Astrocyte (in vitro differentiated cells and primary cell): ENCODE measurements around the gene KLHL22.
"Not testable (repeated sequence)": the region's sequence is repeated elsewhere in the genome, so short reads cannot be mapped to it uniquely, and the experiment has no call there.

Experiments used
- EZH2 ChIP-seq: IDR thresholded peaks from 2 replicates; pipeline ENCODE4 v1.6.1; 2012; ENCODE audit warnings: mild to moderate bottlenecking, low read length, inconsistent platforms; ENCODE audit not compliant: insufficient read depth
- TF ChIP-seq, protein P1 (sequence below): IDR thresholded peaks from 2 replicates; pipeline ENCODE4 v1.5.1; 2011; ENCODE audit warnings: low read depth, mild to moderate bottlenecking, inconsistent platforms, low read length, moderate library complexity; ENCODE audit not compliant: insufficient read depth

DNA sequence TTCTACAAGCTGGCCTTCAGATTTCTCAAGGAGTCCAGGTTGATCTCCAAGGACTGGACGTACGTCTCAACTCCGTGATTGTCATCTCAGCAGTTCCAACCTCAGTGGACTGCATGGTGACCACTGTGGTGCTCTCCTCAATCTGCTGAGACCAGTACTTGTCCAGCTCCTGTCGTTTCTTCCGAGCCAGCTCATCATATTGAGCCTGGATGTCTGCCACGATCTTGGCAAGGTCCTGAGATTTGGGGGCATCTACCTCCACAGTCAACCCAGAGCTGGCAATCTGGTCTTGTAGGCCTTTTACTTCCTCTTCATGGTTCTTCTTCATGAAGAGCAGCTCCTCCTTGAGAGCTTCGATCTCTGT lies 12.5 kb downstream of the KLHL22 start:
- TF ChIP-seq, protein P1, sequence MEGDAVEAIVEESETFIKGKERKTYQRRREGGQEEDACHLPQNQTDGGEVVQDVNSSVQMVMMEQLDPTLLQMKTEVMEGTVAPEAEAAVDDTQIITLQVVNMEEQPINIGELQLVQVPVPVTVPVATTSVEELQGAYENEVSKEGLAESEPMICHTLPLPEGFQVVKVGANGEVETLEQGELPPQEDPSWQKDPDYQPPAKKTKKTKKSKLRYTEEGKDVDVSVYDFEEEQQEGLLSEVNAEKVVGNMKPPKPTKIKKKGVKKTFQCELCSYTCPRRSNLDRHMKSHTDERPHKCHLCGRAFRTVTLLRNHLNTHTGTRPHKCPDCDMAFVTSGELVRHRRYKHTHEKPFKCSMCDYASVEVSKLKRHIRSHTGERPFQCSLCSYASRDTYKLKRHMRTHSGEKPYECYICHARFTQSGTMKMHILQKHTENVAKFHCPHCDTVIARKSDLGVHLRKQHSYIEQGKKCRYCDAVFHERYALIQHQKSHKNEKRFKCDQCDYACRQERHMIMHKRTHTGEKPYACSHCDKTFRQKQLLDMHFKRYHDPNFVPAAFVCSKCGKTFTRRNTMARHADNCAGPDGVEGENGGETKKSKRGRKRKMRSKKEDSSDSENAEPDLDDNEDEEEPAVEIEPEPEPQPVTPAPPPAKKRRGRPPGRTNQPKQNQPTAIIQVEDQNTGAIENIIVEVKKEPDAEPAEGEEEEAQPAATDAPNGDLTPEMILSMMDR, result not testable (repeated sequence)
- not testable (repeated sequence) for TF ChIP-seq EZH2
